ENCODE results near the gene SLAMF9.
"Not testable (repeated sequence)": the region's sequence is repeated elsewhere in the genome, so short reads cannot be mapped to it uniquely, and the experiment has no call there.

SLAMF9 gene

DNA sequence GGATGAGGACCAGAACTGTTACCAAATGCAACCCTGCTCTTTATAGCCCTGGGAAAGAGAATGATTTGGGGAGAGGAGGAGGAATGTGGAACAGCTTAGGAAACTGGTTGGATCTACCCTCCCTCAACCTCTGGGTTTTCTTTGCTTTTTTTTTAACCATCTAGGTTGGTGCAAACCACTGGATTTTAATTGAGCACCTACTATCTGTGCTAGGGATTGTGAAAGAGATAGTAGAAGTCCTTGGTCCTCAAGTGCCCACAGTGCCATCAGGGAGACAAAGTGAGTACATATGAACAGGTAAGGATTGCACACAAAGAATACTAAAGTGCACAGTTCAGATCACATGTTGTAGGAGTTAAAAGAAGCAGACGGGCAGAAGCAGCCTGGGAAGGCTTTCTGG lies 33.4 kb downstream of the SLAMF9 start:
- DNase-seq (ENCODE audit: low read depth in 2 of 2) = no peak

DNA sequence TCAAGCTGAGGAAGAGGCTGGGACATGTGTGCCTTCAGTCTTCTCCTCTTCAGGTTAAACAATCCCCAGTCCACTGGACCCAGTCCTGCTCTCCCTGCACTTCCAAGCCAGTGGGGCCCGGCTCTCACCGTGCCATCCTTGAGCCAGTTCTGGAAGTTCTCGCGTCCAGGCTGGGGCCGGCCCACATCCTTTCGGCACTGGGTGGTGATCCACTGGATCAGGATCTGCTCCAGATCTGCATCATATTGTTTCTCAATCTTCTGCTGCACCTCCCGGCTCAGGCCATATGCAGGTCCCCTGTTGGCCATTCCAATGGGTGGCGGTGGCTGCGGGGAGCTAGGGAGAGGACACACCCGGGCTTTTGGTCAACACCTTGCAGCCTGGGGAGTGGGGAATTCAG lies 33.8 kb downstream of the SLAMF9 start:
- DNase-seq (ENCODE audit: low read depth in 2 of 2) = no peak

DNA sequence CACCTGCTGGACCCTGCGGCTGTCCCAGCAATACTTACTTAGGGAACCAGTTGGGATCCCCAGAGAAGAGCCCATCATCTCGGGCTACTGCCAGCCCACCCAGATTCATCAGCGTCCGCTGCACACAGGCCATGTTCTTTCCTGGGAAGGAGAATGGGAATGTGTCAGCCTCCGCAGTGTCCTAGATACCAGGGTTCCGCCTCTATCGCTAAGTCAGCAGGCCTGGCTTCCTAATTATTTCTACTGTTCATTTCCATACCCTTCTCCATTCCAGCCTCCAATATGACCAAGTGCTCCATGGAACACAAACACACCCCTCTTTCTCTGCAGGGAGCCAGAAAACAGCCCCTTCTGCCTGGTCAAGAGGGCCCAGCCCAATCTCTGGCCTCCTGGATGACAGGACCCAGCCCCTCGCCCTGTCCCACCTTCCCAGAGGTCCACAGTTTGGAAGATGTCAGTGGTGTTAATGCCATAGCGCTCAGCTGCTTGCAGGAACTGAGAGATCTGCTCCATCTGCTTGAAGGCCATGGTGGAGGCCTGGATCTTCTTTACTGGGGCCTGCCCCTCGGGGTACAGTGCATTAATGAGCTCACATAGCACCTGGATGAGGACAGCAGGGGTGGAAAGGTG lies 34.7 kb downstream of the SLAMF9 start:
- no peak for DNase-seq (ENCODE audit: low read depth in 2 of 2)

DNA sequence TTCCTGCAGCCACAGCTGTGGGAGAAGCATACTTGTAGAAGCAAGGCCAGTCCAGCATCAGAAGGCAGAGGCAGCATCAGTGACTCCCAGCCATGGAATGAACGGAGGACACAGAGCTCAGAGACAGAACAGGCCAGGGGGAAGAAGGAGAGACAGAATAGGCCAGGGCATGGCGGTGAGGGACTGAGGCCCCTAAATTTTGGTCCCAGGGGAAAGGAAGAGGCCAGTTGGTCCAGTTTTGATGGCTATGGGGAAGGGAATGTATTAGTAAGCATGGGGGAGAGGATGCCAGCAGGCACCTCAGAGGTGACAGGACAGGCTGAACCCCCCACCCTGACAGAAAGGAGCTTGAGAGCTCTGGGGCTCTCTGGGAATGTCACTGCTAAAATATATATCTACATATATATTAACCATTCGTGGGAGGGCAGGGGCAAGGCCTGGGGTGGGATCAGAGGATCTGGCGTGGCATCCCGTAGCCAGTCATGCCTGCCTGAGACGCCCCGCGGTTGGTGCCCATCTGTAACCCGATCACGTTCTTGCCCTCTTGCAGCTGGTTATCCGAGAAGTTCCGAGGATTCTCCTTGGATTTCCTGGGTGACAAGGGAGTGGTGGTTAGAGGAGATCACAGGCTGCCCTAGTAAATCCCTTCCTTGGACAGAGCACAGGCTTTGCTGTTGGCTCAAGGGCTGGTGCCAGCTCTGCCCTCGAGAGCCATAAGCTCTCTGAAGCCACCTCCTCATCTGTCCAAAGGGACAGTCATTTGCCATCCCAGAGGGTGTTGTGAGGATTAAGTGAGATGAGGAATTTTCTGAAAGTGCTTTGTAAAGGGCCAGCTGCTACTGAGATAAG lies 35.5 kb downstream of the SLAMF9 start:
- DNase-seq (ENCODE audit: low read depth in 2 of 2) = no peak

DNA sequence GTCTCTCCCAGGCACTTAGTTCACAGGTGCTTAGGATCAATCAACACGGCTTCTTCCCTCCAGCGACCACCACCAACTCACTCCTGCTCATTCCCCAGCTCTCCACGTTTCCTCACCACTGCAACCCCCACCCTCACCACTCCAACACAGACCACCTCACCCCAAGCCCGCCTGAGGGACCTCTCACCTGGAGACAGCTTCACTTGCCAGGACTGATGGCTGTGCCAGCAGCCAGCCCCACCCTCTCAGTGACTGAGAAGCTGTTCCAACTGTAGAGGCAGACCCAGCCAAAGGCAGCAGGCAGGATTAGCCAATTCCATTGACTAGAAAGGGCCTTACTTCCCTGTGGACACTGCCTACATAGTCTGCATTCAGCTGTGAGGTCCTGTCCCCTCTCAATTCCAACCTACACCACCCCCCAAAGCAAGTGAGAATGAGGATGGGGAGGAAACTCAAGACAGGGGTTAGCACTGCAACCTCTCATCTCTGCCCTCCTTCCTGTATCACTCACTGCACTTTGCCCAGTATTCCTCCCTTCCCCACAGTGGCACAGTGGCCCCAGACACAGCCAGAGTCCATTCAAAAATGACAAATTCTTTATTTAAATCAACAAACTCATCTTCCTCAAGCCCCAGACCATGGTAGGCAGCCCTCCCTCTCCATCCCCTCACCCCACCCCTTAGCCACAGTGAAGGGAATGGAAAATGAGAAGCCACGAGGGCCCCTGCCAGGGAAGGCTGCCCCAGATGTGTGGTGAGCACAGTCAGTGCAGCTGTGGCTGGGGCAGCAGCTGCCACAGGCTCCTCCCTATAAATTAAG lies 36.3 kb downstream of the SLAMF9 start:
- DNase-seq (ENCODE audit: low read depth in 2 of 2) = no peak

DNA sequence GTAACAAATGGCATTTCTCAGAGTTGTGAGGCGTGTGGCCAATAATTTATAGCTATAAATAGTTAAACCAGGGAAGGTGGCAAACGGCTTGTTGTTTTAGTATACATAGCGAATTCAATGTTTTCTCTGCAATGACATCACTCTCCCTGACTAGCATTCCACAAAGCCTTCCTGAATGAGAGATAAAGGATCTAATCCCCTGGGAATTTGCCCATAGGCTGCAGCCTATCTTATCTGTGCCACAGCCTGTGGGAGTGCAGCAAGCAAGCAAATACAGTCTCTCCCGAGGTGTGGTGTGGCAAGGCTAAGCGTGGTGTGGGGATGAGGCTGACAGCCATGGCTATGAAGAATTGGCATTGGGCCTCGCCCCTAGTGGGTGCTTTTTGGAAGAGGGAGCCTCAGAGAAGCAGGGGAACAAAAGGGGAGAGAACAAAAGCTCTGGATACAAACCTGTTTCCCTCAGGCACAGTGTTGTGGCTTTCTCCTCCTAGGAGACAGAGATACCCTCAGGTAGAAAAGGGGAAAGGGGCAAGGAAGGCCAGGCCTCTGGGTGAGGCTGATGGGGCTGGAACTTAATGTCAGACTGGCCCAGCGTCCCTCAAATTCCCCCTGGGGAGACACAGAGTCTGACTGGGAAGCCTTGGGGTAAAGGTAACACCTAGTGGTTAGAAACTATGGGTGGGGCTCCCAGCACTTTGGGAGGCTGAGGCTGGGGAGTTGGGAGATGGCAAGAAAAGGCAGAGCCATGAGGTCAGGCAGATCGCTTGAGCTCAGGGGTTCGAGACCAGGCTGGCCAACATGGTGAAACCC lies 37.6 kb downstream of the SLAMF9 start:
- no peak for DNase-seq (ENCODE audit: low read depth in 2 of 2)

DNA sequence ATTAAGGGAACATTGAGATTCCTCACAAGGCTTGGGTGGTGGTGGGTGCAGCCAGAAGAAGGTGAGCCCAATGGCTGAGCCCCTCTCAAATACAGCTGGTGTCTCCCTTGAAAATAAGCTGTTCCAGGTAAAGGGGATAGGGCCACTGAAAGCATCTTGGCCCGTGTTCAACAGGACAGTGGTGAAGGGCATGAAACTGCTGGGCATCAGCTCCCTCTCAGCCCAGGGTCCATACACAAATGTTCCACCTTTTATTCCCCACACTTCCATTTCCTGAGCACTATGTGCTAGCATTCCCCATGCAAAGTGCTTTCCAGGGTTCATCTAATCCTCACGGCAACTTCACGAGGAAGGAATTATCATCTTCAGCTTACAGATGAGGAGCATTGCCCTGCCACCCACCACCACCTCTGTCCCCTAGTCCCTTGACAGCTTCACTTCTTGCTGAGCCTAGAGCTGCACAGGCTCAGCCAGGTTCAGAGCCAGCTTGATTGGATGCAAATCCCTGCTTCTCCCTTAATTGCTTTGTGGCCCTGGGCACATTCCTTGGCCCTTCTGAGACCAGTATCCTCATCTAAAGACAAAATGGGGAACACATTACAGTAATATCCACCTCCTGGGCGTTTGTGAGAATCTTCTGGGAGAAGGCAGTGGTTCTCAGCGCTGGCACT lies 38.3 kb downstream of the SLAMF9 start:
- DNase-seq (ENCODE audit: low read depth in 2 of 2) = no peak

DNA sequence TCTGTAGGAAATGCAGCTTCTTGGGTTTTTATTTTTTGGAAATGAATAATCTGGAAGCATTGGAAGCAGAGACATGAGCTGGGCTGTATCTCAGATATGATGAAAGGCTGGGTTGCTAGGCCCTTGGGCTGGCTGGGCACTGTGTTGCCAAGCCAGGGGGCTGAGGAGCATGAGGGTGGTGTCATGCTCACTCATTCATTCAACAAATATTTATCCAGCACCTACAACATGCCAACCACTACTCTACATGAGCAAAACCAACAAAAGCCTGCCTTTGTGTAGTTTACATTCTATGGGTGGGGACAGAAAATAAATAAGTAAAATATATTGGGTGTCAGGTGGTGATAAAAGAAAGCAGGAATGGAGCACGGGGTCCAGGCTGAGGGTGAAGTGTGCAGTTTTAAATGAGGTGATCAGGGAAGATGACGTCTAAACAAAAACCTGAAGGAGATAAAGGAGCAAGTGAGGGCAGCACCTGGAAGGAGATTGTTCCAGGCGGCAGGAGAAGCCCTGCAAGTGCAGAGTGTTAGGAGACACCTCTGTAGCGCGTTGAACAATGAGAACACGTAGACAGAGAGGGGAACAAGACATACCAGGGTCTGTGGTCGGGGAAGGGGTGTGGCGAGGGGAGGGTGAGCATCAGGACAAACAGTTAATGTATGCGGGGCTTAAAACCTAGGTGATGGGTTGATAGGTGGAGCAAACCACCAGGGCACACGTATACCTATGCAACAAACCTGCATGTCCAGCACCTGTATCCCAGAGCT lies 39.6 kb downstream of the SLAMF9 start:
- DNase-seq (ENCODE audit: low read depth in 2 of 2) = no peak

DNA sequence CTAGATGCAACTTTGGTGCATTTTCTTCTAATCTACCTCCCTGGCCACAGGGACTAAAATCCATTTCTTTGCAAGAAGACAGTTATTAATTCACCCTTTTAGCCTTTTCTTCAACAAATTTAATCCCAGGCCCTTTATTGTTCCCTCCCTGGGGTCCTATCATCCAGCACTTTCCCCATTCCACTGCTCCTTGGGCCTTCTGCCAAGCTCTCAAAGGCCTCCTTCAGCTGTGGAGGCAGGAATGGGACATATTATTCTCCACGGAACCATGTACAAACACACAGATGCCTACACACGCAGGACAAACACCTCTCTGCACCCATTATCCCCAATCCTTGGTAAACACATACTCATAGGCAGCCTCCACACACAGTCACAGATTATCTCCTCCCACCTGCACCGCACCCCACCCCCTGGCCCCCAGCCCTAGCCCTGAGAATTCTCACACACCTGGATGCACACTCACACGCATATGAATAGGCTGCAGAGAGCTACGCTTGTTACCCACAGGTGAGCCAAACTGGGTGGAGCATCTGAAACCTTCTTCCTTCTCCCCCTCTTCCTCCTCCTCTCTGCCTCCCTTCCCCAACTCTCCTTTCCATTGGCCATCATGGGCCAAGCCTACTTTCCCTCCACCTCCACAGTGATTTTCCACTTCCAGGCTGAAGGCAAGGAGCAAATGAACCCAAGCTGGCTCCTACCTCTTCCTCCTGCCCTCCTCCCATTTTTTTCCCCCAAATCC lies 40.4 kb downstream of the SLAMF9 start:
- DNase-seq (ENCODE audit: low read depth in 2 of 2) = no peak

DNA sequence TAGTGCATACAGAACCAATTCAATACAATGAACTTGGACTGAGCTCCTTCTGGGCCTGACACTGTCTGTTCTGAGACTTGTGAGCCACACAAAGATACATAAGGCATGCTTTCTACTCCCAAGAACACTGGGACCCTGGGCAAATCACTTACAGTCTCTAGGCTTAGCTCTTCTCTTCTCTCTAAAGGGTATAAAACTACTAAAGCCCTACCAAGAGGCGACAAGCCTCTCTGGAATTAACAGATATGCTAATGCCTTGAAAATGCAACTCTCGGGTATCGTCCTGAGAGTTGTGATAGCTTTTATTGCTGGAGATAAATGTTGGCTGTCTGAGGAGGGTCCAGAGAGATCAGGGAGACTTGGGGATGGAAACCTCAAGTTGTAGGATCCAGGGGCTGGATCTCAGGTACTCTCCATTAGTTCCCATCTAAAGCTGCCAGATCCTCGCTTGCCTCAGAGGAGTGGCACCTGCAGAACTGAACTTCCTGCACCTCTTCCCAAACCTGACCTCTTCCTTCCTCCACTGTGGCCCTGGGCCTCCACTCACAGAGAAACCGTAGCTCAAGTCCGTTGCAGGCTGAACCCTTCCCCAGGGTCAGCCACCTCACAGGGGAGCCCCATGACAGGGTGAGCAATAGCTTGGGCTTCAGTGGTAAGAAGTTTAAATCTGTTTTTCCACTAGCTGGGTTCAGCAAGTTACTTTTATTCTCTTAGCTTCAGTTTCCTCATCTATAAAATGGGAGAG lies 42.5 kb downstream of the SLAMF9 start:
- no peak for DNase-seq (ENCODE audit: low read depth in 2 of 2)

DNA sequence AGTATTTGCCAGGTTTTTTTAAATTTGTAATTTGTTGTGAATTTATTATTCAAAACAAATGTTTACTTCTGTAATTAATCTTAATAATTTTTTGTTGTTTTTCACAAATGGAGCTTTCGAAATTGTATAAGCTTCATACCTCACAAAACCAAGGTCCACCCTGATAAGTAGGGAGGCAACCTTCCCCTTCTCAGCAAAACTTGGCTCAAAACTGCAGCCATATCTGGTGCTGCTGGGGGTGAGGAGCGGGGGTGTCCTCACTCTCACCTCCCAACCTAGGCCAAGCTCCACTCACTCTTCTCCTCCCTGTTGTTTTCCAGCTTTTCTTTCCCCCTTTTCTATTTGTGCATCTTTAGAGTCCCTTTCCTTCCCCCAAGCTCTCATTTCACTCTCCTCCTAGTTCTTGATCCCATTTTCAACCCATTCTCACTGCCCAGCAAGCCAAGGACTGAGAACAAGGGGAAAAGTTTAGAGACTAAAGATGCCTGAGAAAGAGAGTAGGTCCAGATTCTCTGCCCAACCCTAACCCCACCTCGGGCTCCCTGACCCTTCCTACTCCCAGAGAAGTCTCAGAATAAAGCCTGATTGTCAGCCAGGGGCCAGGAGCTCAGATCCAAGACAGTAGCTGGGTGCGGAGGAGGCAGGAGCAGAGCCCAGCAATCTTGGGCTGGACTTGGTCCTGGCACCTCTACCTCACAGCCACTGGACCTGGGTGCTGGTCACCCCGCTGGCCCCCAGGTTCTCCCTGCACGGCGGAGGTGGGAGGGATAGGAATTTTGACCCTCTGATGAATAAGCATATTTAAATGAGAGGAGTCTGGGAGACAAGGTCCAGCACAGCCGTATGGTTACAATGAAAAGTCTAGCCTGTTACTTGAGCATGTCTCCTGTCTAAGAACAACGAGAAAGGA lies 45.8 kb downstream of the SLAMF9 start:
- no peak for DNase-seq (ENCODE audit: low read depth in 2 of 2)

DNA sequence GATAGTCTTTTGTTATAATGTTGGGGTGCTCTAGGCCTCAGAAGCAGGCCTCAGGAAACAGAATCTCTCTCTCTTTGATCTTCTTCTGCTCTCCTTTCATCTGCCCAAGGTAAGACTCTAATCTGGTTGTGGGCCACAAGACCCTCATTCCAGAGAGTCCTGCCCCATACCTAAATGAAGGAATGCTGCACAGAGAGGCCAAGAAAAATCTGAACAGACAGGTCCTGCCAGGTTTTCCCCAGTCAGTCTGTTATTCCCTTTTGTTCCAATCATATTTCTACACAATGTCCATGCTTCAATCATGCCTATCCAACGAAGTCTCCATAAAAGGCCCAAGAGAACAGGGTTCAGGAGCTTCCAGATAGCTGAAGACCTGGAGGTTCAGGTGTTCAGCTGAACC lies 47.1 kb downstream of the SLAMF9 start:
- no peak for DNase-seq (ENCODE audit: low read depth in 2 of 2)

DNA sequence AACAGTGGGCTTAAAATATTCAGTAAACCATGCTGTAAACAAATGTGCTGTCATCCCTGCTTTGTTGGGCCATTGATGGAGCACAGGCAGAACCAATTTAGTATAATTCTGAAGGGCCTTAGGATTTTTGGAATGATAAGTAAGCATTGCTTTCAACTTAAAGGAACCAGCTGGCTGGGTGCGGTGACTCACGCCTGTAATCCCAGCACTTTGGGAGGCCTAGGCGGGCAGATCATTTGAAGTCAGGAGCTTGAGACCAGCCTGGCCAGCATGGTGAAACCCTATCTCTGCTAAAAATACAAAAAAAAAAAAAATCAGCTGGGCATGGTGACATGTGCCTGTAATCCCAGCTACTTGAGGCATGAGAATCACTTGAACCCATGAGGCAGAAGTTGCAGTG lies 50.0 kb downstream of the SLAMF9 start:
- DNase-seq (ENCODE audit: low read depth in 2 of 2) = not testable (repeated sequence)

DNA sequence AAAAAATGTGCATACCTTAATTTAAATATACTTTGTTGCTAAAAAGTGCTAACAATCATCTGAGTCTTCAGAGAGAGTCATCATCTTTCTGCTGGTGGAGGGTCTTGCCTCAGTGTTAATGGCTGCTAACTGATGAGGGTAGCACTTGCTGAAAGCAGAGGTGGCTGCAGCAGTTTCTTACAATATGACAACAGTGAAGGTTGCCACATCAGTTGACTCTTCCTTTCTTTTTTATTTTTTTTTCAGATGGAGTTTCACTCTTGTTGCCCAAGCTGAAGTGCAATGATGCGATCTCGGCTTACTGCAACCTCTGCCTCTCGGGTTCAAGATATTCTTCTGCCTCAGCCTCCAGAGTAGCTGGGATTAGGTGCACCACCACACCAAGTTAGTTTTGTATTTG lies 51.5 kb downstream of the SLAMF9 start:
- no peak for DNase-seq (ENCODE audit: low read depth in 2 of 2)

Measured in stimulated activated CD4-positive, alpha-beta T cell treated with anti-CD3 and anti-CD28 coated beads, Interleukin-12 subunit alpha, Interleukin-12 subunit beta, amount 100 ng/mL, for 24 hours (primary cell).